ENCODE measurements around the gene EPS8L3. TPM values are rescaled to one million over a fixed set of nuclear protein-coding genes. Genes with fewer than 3 reads are reported as not detected.

Gene EPS8L3
- total and polyA plus RNA-seq, 2 of the 8 experiments (the other 6 are each of a cell fraction or from before 2014, with no cell fraction given): not detected

DNA sequence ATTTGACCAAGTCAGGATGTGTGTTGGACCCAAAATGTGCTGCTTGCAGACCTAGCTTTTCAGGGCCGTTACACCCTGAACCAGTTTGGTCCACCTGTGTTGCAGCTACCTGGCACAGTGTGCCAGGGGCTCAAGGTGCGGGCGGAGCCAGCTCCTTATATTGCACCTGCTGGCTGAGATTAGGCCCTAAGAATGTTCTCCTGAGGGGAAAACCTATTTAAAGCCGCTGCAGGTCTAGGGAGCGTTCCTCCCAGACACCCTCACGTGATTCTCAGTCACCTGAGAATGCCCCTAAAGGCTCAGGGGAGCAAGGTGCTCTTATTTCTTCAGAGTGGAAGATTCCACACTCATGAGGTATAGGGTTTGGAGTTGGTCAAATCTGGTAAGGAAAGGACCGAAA lies 34.9 kb downstream of the EPS8L3 start:
- no peaks in the 10 kb centered on the region for H3K79me1 ChIP-seq (ENCODE audit: low read depth, low read length)
- no peak for FAIRE-seq
- no peak overlapping the region for H3K9ac ChIP-seq (replicated peaks in 1 of 4; ENCODE audit: extremely low read depth in 1 of 4, low read depth in 3 of 4, low read length in 3 of 4)
- H3K36me3 ChIP-seq (ENCODE audit: control insufficient read depth in 2 of 4, insufficient read depth in 4 of 4, low read length in 3 of 4): no peaks in the 10 kb centered on the region
- no peak overlapping the region for H2BK5ac ChIP-seq (ENCODE audit: low read depth, low read length)
- no peak overlapping the region for H3K4me2 ChIP-seq (ENCODE audit: insufficient read depth in 1 of 2, low read depth in 2 of 2, low read length in 2 of 2)
- no peak overlapping the region for H3K14ac ChIP-seq (ENCODE audit: insufficient read length)
- H4K20me1 ChIP-seq (replicated peaks in 1 of 2; ENCODE audit: control insufficient read depth in 1 of 2, insufficient read depth in 2 of 2, low read length in 2 of 2): no peaks in the 10 kb centered on the region
- H3K23ac ChIP-seq (ENCODE audit: insufficient read length): no peak overlapping the region
- peaks cover 7% of the 10 kb centered on the region in 2 experiments for H3K9me3 ChIP-seq (ENCODE audit: insufficient read depth in 2 of 2, low read depth in 1 of 2, low read length in 1 of 2)
- no peaks in the 10 kb centered on the region for H3K4me1 ChIP-seq (replicated peaks in 1 of 4; ENCODE audit: control insufficient read depth in 3 of 4, insufficient read depth in 4 of 4, low read length in 3 of 4)
- no peak overlapping the region for H2BK20ac ChIP-seq (ENCODE audit: low read length)
- no peak overlapping the region for H3K4ac ChIP-seq (replicated peaks; ENCODE audit: insufficient read length, low read depth, low read length)
- H3K79me2 ChIP-seq (ENCODE audit: control insufficient read depth in 1 of 2, insufficient read depth in 2 of 2, low read length in 2 of 2): no peaks in the 10 kb centered on the region
- no peak overlapping the region for H3K4me3 ChIP-seq (ENCODE audit: extremely low read depth in 1 of 4, insufficient read depth in 2 of 4, low read depth in 3 of 4, low read length in 4 of 4)
- H4K8ac ChIP-seq (ENCODE audit: extremely low read depth, insufficient read depth, low read length): no peak overlapping the region
- no peaks in the 10 kb centered on the region for H3K23me2 ChIP-seq (ENCODE audit: low read depth, low read length)
- no peak overlapping the region for H3K56ac ChIP-seq (replicated peaks; ENCODE audit: insufficient read length, low read depth, low read length)
- no peak overlapping the region for H2AFZ ChIP-seq (ENCODE audit: low read length)
- whole genome bisulfite sequencing, 2 experiments (ENCODE audit: extremely low coverage in 1 of 2, insufficient coverage in 1 of 2, insufficient read length in 1 of 2, insufficient replicate concordance in 2 of 2, low coverage in 1 of 2, low lambda C conversion rate in 2 of 2, missing lambda C conversion rate in 1 of 2): 95% methylated on average over 7 of the region's 7 CpGs; no CpG with 5 or more reads in 1 of the 2 experiments
- no peak overlapping the region for H3K27ac ChIP-seq (ENCODE audit: low read depth, low read length)
- no peak overlapping the region for H4K5ac ChIP-seq (ENCODE audit: insufficient read length, low read depth, low read length)
- ChIA-PET CTCF (ENCODE audit: partially characterized antibody) (interaction anchor here (1.4 kb wide), 2 partner anchors 10 to 49 kb away, joined by 3 read pairs; no protein-coding TSS in a partner anchor), POLR2A (ENCODE audit: partially characterized antibody) (interaction anchor here (1.0 kb wide), 1 partner anchor 10 kb away, joined by 5 read pairs; no protein-coding TSS in a partner anchor)
- H3K18ac ChIP-seq (ENCODE audit: extremely low read depth, low read length): no peak overlapping the region
- no peak overlapping the region for H4K91ac ChIP-seq (replicated peaks; ENCODE audit: insufficient read length, low read length)
- DNase-seq (ENCODE audit: low read depth in 1 of 2, low spot score in 2 of 2): no peak
- no peak overlapping the region for H2AK5ac ChIP-seq (ENCODE audit: low read depth, low read length)
- no peak overlapping the region for H2BK15ac ChIP-seq (ENCODE audit: low read length)
- no peak overlapping the region for H2BK120ac ChIP-seq (replicated peaks; ENCODE audit: low read depth, low read length)
- H3K27me3 ChIP-seq (replicated peaks in 1 of 4; ENCODE audit: control insufficient read depth in 3 of 4, extremely low read depth in 1 of 4, insufficient read depth in 3 of 4, low read length in 3 of 4): peaks cover 0 to 2% (median 0%) of the 10 kb centered on the region in 4 experiments; a peak in 1 of 7 replicates
- H2BK12ac ChIP-seq (ENCODE audit: low read depth, low read length): no peak overlapping the region
- TF ChIP-seq TEAD4 (IDR thresholded peaks at IDR 0.05; ENCODE audit: low read depth, low read length): no peak

Measured in H1 (cell line).